Panc1 (cell line): Measurements from ENCODE around the gene SASH3.

Experiments used
- POLR2AphosphoS5 ChIP-seq: IDR thresholded peaks from 2 replicates; pipeline ENCODE4 v1.6.1; 2012; ENCODE audit warnings: mild to moderate bottlenecking, low read depth, low read length, moderate library complexity
- SIN3A ChIP-seq: IDR thresholded peaks from 2 replicates; pipeline ENCODE4 v1.6.1; 2012; ENCODE audit warnings: low read depth, mild to moderate bottlenecking, low read length, moderate library complexity, borderline replicate concordance; ENCODE audit not compliant: insufficient read depth
- TCF7L2 ChIP-seq: IDR thresholded peaks from 2 replicates; pipeline ENCODE4 v1.6.1; 2011; ENCODE audit warnings: mild to moderate bottlenecking, low read depth, low read length, inconsistent platforms
- TF ChIP-seq, protein P1 (sequence below): fragments of 450-650 bp; IDR thresholded peaks from 2 replicates; pipeline ENCODE4 v1.5.1; 2017; ENCODE audit warnings: mild to moderate bottlenecking
- TF ChIP-seq, protein P2 (sequence below), 2 experiments: IDR thresholded peaks; 2 replicates each; pipeline ENCODE4 v1.6.1; 2011 to 2012; ENCODE audit warnings: low read depth in 2 of 2, control low read depth in 1 of 2, low read length in 1 of 2, mild to moderate bottlenecking in 1 of 2, moderate library complexity in 1 of 2; ENCODE audit not compliant: insufficient read depth in 1 of 2

DNA sequence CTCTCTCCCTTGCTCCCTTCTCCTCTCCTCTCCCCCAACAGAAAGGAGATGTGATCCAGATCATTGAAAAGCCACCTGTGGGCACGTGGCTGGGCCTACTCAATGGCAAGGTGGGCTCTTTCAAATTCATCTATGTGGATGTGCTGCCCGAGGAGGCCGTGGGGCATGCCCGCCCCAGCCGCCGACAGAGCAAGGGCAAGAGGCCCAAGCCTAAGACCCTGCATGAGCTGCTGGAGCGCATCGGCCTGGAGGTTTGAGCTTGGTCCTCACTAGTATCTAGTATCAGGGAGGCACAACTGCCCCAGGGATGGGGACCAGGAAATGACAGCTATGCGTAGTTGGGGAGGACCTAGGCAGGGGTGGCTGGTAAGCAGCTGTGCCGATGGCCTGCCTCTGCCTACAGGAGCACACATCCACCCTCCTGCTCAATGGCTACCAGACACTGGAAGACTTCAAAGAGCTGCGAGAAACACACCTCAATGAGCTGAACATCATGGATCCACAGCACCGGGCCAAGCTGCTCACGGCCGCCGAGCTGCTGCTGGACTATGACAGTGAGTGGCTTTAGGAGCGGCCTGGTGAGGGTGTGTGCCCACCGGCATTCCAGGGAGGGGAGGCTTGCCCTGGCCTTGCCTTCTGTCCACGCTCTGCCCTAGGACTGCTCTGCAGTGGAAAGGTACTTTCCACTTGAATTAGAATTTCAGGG is 13.0 kb downstream of the SASH3 start:
- TF ChIP-seq, protein P1, sequence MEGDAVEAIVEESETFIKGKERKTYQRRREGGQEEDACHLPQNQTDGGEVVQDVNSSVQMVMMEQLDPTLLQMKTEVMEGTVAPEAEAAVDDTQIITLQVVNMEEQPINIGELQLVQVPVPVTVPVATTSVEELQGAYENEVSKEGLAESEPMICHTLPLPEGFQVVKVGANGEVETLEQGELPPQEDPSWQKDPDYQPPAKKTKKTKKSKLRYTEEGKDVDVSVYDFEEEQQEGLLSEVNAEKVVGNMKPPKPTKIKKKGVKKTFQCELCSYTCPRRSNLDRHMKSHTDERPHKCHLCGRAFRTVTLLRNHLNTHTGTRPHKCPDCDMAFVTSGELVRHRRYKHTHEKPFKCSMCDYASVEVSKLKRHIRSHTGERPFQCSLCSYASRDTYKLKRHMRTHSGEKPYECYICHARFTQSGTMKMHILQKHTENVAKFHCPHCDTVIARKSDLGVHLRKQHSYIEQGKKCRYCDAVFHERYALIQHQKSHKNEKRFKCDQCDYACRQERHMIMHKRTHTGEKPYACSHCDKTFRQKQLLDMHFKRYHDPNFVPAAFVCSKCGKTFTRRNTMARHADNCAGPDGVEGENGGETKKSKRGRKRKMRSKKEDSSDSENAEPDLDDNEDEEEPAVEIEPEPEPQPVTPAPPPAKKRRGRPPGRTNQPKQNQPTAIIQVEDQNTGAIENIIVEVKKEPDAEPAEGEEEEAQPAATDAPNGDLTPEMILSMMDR: no peak
- TF ChIP-seq, protein P2, sequence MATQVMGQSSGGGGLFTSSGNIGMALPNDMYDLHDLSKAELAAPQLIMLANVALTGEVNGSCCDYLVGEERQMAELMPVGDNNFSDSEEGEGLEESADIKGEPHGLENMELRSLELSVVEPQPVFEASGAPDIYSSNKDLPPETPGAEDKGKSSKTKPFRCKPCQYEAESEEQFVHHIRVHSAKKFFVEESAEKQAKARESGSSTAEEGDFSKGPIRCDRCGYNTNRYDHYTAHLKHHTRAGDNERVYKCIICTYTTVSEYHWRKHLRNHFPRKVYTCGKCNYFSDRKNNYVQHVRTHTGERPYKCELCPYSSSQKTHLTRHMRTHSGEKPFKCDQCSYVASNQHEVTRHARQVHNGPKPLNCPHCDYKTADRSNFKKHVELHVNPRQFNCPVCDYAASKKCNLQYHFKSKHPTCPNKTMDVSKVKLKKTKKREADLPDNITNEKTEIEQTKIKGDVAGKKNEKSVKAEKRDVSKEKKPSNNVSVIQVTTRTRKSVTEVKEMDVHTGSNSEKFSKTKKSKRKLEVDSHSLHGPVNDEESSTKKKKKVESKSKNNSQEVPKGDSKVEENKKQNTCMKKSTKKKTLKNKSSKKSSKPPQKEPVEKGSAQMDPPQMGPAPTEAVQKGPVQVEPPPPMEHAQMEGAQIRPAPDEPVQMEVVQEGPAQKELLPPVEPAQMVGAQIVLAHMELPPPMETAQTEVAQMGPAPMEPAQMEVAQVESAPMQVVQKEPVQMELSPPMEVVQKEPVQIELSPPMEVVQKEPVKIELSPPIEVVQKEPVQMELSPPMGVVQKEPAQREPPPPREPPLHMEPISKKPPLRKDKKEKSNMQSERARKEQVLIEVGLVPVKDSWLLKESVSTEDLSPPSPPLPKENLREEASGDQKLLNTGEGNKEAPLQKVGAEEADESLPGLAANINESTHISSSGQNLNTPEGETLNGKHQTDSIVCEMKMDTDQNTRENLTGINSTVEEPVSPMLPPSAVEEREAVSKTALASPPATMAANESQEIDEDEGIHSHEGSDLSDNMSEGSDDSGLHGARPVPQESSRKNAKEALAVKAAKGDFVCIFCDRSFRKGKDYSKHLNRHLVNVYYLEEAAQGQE (IDR thresholded peaks at IDR 0.05; ENCODE audit: insufficient read depth in 1 of 2, low read depth in 2 of 2, low read length in 1 of 2): no peak
- TF ChIP-seq POLR2AphosphoS5: no peak
- TF ChIP-seq TCF7L2: no peak
- no peak for TF ChIP-seq SIN3A
